MM.1S (cell line): ENCODE results near the gene GRIK1.

ENCODE experiments used
- CTCF ChIP-seq: fragments of 300-600 bp; sonication (generic); IDR thresholded peaks from 2 replicates; pipeline ENCODE4 v1.5.1; 2016; ENCODE audit warnings: antibody characterized with exemption, low read length, mixed read lengths
- EZH2 ChIP-seq: fragments of 300-600 bp; sonication (generic); optimal IDR thresholded peaks from 2 replicates; pipeline ENCODE3; 2017; ENCODE audit warnings: low read depth, mild to moderate bottlenecking, antibody characterized with exemption, low read length, mixed read lengths
- EZH2phosphoT487 ChIP-seq: fragments of 300-600 bp; sonication (generic); IDR thresholded peaks from 2 replicates; pipeline ENCODE4 v1.6.1; 2018; ENCODE audit warnings: antibody characterized with exemption, low read length

GRCh38 chr21:29985866-29986265, 46.1 kb upstream of the GRIK1 start:
- TF ChIP-seq CTCF: no peak
- TF ChIP-seq EZH2: no peak
- TF ChIP-seq EZH2phosphoT487: no peak
